H1 (cell line): ENCODE measurements around the gene RBM47. TPM values are rescaled to one million over a fixed set of nuclear protein-coding genes. Genes with fewer than 3 reads are reported as not detected.

Source experiments
- CHD1 ChIP-seq: IDR thresholded peaks from 2 replicates; pipeline ENCODE4 v1.6.1; 2012; ENCODE audit warnings: low read depth, low read length, improper control_type of control experiment
- NANOG ChIP-seq: IDR thresholded peaks from 2 replicates; pipeline ENCODE4 v1.6.1; 2011; ENCODE audit warnings: low read length, low read depth, mild to moderate bottlenecking, inconsistent platforms; ENCODE audit not compliant: insufficient read depth, poor library complexity, severe bottlenecking
- RBBP5 ChIP-seq: IDR thresholded peaks from 2 replicates; pipeline ENCODE4 v1.7.1; 2012; ENCODE audit warnings: low read depth, mild to moderate bottlenecking, inconsistent platforms, low read length, moderate library complexity, borderline replicate concordance
- polyA plus RNA-seq, 7 experiments: library from polyadenylated mRNA; depleted of rRNA in 3 of 7; stranded (reverse) in 5 of 7; unstranded in 2 of 7; fragments of >200 nt in 5 of 7; fragments of 200-250 nt in 2 of 7; gene quantifications; 1 replicate in 5 of 7; 2 replicates in 1 of 7; 4 replicates in 1 of 7; pipeline versions ENCODE4 v1.2.1 to v1.2.3, GENCODE V29; 2011 to 2013; ENCODE audit warnings: missing spikeins in 2 of 7, mixed read lengths in 2 of 7
- total RNA-seq: library from RNA; stranded (reverse); fragmentation: NEBNext Ultra II Directional; extraction: Animal tissue kit (Norgen Biotek cat#: 25700); gene quantifications from 2 replicates; pipeline ENCODE4 v1.2.1, GENCODE V29; 2021
- TF ChIP-seq, protein P1 (sequence below), 3 experiments: IDR thresholded peaks; 1 replicate in 2 of 3; 2 replicates in 1 of 3; pipeline versions ENCODE4 v1.5.1 to v1.6.1; 2011; ENCODE audit warnings: low read length in 3 of 3, mild to moderate bottlenecking in 3 of 3, inconsistent platforms in 2 of 3, low read depth in 1 of 3, moderate library complexity in 1 of 3; ENCODE audit not compliant: insufficient read depth in 1 of 3; ENCODE audit errors: control extremely low read depth in 1 of 3

RBM47 gene
- total and polyA plus RNA-seq, 2 of the 8 experiments (the other 6 are each of a cell fraction or from before 2014, with no cell fraction given) = 42.8 to 78.9 TPM

- TF ChIP-seq, protein P1, sequence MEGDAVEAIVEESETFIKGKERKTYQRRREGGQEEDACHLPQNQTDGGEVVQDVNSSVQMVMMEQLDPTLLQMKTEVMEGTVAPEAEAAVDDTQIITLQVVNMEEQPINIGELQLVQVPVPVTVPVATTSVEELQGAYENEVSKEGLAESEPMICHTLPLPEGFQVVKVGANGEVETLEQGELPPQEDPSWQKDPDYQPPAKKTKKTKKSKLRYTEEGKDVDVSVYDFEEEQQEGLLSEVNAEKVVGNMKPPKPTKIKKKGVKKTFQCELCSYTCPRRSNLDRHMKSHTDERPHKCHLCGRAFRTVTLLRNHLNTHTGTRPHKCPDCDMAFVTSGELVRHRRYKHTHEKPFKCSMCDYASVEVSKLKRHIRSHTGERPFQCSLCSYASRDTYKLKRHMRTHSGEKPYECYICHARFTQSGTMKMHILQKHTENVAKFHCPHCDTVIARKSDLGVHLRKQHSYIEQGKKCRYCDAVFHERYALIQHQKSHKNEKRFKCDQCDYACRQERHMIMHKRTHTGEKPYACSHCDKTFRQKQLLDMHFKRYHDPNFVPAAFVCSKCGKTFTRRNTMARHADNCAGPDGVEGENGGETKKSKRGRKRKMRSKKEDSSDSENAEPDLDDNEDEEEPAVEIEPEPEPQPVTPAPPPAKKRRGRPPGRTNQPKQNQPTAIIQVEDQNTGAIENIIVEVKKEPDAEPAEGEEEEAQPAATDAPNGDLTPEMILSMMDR (IDR thresholded peaks at IDR 0.05; ENCODE audit: control extremely low read depth in 1 of 3, insufficient read depth in 1 of 3, low read depth in 1 of 3, low read length in 3 of 3) = no peak
- TF ChIP-seq NANOG (no peak), RBBP5 (no peak), CHD1 (no peak)
These were observed 230.1 kb downstream of the RBM47 start (continued) for GRCh38 chr4:40399578-40399977.
